ENCODE results near the gene MLIP. TPM values are rescaled to one million over a fixed set of nuclear protein-coding genes. Genes with fewer than 3 reads are reported as not detected.
"Not testable (repeated sequence)": the region's sequence is repeated elsewhere in the genome, so short reads cannot be mapped to it uniquely, and the experiment has no call there.

MLIP gene
- total and polyA plus RNA-seq, 4 experiments from 2014 or later: not detected

GRCh38 chr6:54244430-54244829, 133.2 kb downstream of the MLIP start:
- Histone ChIP-seq H3K36me3 (ENCODE audit: insufficient read depth, low read length) (no peaks in the 10 kb centered on the region), H3K4me3 (ENCODE audit: low read length in 2 of 2) (no peak overlapping the region), H3K9me3 (ENCODE audit: control insufficient read depth in 1 of 2, low read length in 2 of 2) (no peaks in the 10 kb centered on the region), H3K4me1 (ENCODE audit: insufficient read depth, low read length) (no peaks in the 10 kb centered on the region), H3K27ac (ENCODE audit: low read depth, low read length) (no peak overlapping the region), H3K27me3 (ENCODE audit: insufficient read depth, low read length) (no peaks in the 10 kb centered on the region)
- no peaks in the 10 kb centered on the region for H3K27me3 Mint-ChIP-seq
- no peak overlapping the region for H3K27ac Mint-ChIP-seq
- H3K4me3 Mint-ChIP-seq: no peak overlapping the region
- no peaks in the 10 kb centered on the region for H3K36me3 Mint-ChIP-seq
- ChIA-PET CTCF (ENCODE audit: partially characterized antibody) (no interaction called here), POLR2A (ENCODE audit: partially characterized antibody) (no interaction called here)
- H3K9me3 Mint-ChIP-seq: no peaks in the 10 kb centered on the region
- DNase-seq: no peak
- intact Hi-C loops (cut with micrococcal nuclease): no loop called here
- no peaks in the 10 kb centered on the region for H3K4me1 Mint-ChIP-seq

- intact Hi-C loops (cut with micrococcal nuclease): no loop called here
- no peak overlapping the region for H3K4me3 Mint-ChIP-seq
- H3K27ac Mint-ChIP-seq: no peak overlapping the region
- H3K27ac ChIP-seq (ENCODE audit: low read depth, low read length): no peak overlapping the region
- no peaks in the 10 kb centered on the region for H3K36me3 ChIP-seq (ENCODE audit: insufficient read depth, low read length)
- no peaks in the 10 kb centered on the region for H3K4me1 Mint-ChIP-seq
- no peaks in the 10 kb centered on the region for H3K27me3 Mint-ChIP-seq
- no peaks in the 10 kb centered on the region for H3K27me3 ChIP-seq (ENCODE audit: insufficient read depth, low read length)
- H3K4me1 ChIP-seq (ENCODE audit: insufficient read depth, low read length): no peaks in the 10 kb centered on the region
- H3K4me3 ChIP-seq (ENCODE audit: low read length in 2 of 2): no peak overlapping the region
- CTCF ChIA-PET (ENCODE audit: partially characterized antibody): no interaction called here
- no peak for DNase-seq
- no peaks in the 10 kb centered on the region for H3K9me3 ChIP-seq (ENCODE audit: control insufficient read depth in 1 of 2, low read length in 2 of 2)
- H3K9me3 Mint-ChIP-seq: no peaks in the 10 kb centered on the region
- POLR2A ChIA-PET (ENCODE audit: partially characterized antibody): no interaction called here
- no peaks in the 10 kb centered on the region for H3K36me3 Mint-ChIP-seq
Observed at GRCh38 chr6:54245265-54245664, 134.0 kb downstream of the MLIP start.

DNA sequence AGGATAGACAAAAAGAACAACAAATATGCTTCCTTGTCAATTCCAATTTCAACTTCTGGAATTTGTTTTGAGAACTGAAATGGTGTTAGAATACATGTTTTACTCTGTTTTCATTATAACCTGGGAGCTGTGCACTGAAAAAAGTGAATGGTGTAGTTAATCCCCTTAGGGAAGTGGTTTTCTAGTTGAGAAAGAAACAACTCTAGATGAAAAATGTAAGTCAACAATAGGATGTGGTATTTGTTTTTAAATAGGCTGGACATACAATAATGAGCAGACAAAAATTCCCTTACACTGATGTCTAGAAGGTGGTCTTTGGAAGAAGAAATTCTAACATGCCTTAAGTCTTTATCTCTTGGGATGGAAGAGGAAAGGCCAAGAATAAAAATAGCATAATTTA, 137.1 kb downstream of the MLIP start:
- Histone ChIP-seq H3K4me3 (ENCODE audit: low read length in 2 of 2) (no peak overlapping the region), H3K4me1 (ENCODE audit: insufficient read depth, low read length) (no peaks in the 10 kb centered on the region), H3K36me3 (ENCODE audit: insufficient read depth, low read length) (no peaks in the 10 kb centered on the region), H3K27me3 (ENCODE audit: insufficient read depth, low read length) (no peaks in the 10 kb centered on the region), H3K9me3 (ENCODE audit: control insufficient read depth in 1 of 2, low read length in 2 of 2) (no peaks in the 10 kb centered on the region), H3K27ac (ENCODE audit: low read depth, low read length) (no peak overlapping the region)
- CTCF ChIA-PET (ENCODE audit: partially characterized antibody): no interaction called here
- Mint-ChIP-seq H3K36me3 (no peaks in the 10 kb centered on the region), H3K27ac (no peak overlapping the region), H3K4me1 (no peaks in the 10 kb centered on the region), H3K9me3 (peaks cover 0 to 2% (median 0%) of the 10 kb centered on the region in 8 donors), H3K27me3 (no peaks in the 10 kb centered on the region), H3K4me3 (no peak overlapping the region)
- DNase-seq: no peak
- intact Hi-C loops (cut with micrococcal nuclease): no loop called here
- POLR2A ChIA-PET (ENCODE audit: partially characterized antibody): no interaction called here

DNA sequence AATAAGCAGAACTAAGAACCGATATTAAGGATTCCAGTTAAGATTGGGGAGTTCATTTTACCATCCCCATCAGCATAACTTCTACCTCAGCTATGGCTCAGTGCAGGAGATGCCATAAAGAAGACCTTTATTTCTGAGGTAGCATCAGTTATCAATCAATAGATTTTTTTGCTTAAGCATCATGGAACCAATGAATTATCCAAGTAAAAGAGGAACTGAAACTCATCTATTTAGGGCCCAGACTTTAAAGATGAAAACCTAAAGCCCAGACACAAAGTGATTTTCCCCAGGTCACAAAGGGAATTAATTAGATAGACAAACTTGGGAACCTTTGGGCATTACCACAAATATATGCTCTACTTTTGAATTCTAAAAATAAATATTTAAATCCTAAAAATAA, 137.8 kb downstream of the MLIP start:
- DNase-seq: no peak
- H3K27ac ChIP-seq (ENCODE audit: low read depth, low read length): no peak overlapping the region
- H3K27me3 ChIP-seq (ENCODE audit: insufficient read depth, low read length): no peaks in the 10 kb centered on the region
- ChIA-PET CTCF (ENCODE audit: partially characterized antibody) (no interaction called here), POLR2A (ENCODE audit: partially characterized antibody) (no interaction called here)
- intact Hi-C loops (cut with micrococcal nuclease): no loop called here
- no peaks in the 10 kb centered on the region for H3K4me1 ChIP-seq (ENCODE audit: insufficient read depth, low read length)
- H3K4me3 ChIP-seq (ENCODE audit: low read length in 2 of 2): no peak overlapping the region
- no peaks in the 10 kb centered on the region for H3K36me3 Mint-ChIP-seq
- no peaks in the 10 kb centered on the region for H3K4me1 Mint-ChIP-seq
- no peaks in the 10 kb centered on the region for H3K27me3 Mint-ChIP-seq
- H3K36me3 ChIP-seq (ENCODE audit: insufficient read depth, low read length): no peaks in the 10 kb centered on the region
- no peak overlapping the region for H3K27ac Mint-ChIP-seq
- peaks cover 0 to 2% (median 0%) of the 10 kb centered on the region in 8 donors for H3K9me3 Mint-ChIP-seq
- H3K9me3 ChIP-seq (ENCODE audit: control insufficient read depth in 1 of 2, low read length in 2 of 2): no peaks in the 10 kb centered on the region
- no peak overlapping the region for H3K4me3 Mint-ChIP-seq

GRCh38 chr6:54249812-54250211, 138.6 kb downstream of the MLIP start:
- H3K27ac ChIP-seq (ENCODE audit: low read depth, low read length); POLR2A ChIA-PET (ENCODE audit: partially characterized antibody); H3K27ac Mint-ChIP-seq; CTCF ChIA-PET (ENCODE audit: partially characterized antibody); H3K36me3 Mint-ChIP-seq; H3K9me3 Mint-ChIP-seq; H3K27me3 ChIP-seq (ENCODE audit: insufficient read depth, low read length); DNase-seq; H3K4me1 ChIP-seq (ENCODE audit: insufficient read depth, low read length); H3K4me1 Mint-ChIP-seq; H3K9me3 ChIP-seq (ENCODE audit: control insufficient read depth in 1 of 2, low read length in 2 of 2); H3K4me3 Mint-ChIP-seq; H3K27me3 Mint-ChIP-seq; H3K4me3 ChIP-seq (ENCODE audit: low read length in 2 of 2); H3K36me3 ChIP-seq (ENCODE audit: insufficient read depth, low read length); intact Hi-C loops (cut with micrococcal nuclease): not testable (repeated sequence)

- Mint-ChIP-seq H3K27me3 (no peaks in the 10 kb centered on the region), H3K4me3 (no peak overlapping the region), H3K27ac (no peak overlapping the region), H3K4me1 (no peaks in the 10 kb centered on the region), H3K9me3 (peaks cover 0 to 4% (median 0%) of the 10 kb centered on the region in 8 donors), H3K36me3 (no peaks in the 10 kb centered on the region)
- Histone ChIP-seq H3K36me3 (ENCODE audit: insufficient read depth, low read length) (no peaks in the 10 kb centered on the region), H3K27me3 (ENCODE audit: insufficient read depth, low read length) (no peaks in the 10 kb centered on the region), H3K9me3 (ENCODE audit: control insufficient read depth in 1 of 2, low read length in 2 of 2) (no peaks in the 10 kb centered on the region), H3K4me1 (ENCODE audit: insufficient read depth, low read length) (no peaks in the 10 kb centered on the region), H3K27ac (ENCODE audit: low read depth, low read length) (no peak overlapping the region), H3K4me3 (ENCODE audit: low read length in 2 of 2) (no peak overlapping the region)
- POLR2A ChIA-PET (ENCODE audit: partially characterized antibody): no interaction called here
- CTCF ChIA-PET (ENCODE audit: partially characterized antibody): no interaction called here
- DNase-seq: no peak
- intact Hi-C loops (cut with micrococcal nuclease): no loop called here
Observed at GRCh38 chr6:54252496-54252895, 141.3 kb downstream of the MLIP start.

DNA sequence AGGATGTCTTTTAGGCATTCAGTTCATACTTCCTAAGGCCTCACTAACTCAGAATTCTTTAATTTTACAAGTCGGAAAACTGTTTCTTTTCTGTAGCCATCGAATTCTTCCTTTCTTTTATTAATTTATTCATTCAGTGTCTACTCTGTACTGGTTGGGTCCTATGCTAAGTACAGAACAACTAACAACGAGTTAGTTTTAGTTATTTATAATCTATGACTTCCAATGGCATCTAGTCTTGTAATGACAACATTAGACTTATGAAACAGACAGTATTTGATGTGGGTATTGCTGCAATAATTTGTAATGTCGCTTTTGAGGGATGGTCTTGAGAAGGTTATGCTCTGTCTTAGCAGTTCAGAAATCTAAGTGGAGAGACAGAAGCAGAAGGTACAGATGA, 141.7 kb downstream of the MLIP start:
- Mint-ChIP-seq H3K4me1 (no peaks in the 10 kb centered on the region), H3K27me3 (no peaks in the 10 kb centered on the region), H3K36me3 (no peaks in the 10 kb centered on the region), H3K9me3 (peaks cover 0 to 4% (median 0%) of the 10 kb centered on the region in 8 donors), H3K4me3 (no peak overlapping the region), H3K27ac (no peak overlapping the region)
- DNase-seq: no peak
- Histone ChIP-seq H3K27me3 (ENCODE audit: insufficient read depth, low read length) (no peaks in the 10 kb centered on the region), H3K4me3 (ENCODE audit: low read length in 2 of 2) (no peak overlapping the region), H3K4me1 (ENCODE audit: insufficient read depth, low read length) (no peaks in the 10 kb centered on the region), H3K36me3 (ENCODE audit: insufficient read depth, low read length) (no peaks in the 10 kb centered on the region), H3K9me3 (ENCODE audit: control insufficient read depth in 1 of 2, low read length in 2 of 2) (no peaks in the 10 kb centered on the region), H3K27ac (ENCODE audit: low read depth, low read length) (no peak overlapping the region)
- POLR2A ChIA-PET (ENCODE audit: partially characterized antibody): no interaction called here
- intact Hi-C loops (cut with micrococcal nuclease): no loop called here
- CTCF ChIA-PET (ENCODE audit: partially characterized antibody): no interaction called here

DNA sequence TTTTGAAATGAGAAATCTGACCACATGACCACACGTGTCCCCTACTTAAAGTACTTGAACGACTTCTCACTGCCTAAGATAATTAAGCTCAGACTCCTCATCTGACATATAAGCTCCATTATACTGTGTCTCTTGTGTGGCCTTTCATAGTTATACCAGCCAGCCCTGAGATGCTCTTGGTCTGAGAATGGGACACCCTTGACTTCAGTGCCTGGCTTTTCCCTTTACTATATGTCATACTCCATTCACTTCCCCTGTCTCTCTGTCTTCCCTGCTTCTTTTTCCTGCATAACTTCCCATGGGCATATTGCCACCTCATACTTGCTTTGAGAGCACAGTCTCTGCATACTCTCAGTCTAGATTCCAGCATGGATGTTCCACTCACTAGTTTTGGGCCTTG, 143.6 kb downstream of the MLIP start:
- Histone ChIP-seq H3K4me3 (ENCODE audit: low read length in 2 of 2) (no peak overlapping the region), H3K27me3 (ENCODE audit: insufficient read depth, low read length) (no peaks in the 10 kb centered on the region), H3K27ac (ENCODE audit: low read depth, low read length) (no peak overlapping the region), H3K4me1 (ENCODE audit: insufficient read depth, low read length) (no peaks in the 10 kb centered on the region), H3K9me3 (ENCODE audit: control insufficient read depth in 1 of 2, low read length in 2 of 2) (no peaks in the 10 kb centered on the region), H3K36me3 (ENCODE audit: insufficient read depth, low read length) (no peaks in the 10 kb centered on the region)
- CTCF ChIA-PET (ENCODE audit: partially characterized antibody): no interaction called here
- H3K27ac Mint-ChIP-seq: peak overlapping the region in 1 of 7 donors; percentile 59
- H3K27me3 Mint-ChIP-seq: no peaks in the 10 kb centered on the region
- intact Hi-C loops (cut with micrococcal nuclease): no loop called here
- no peaks in the 10 kb centered on the region for H3K36me3 Mint-ChIP-seq
- H3K9me3 Mint-ChIP-seq: peaks cover 0 to 4% (median 0%) of the 10 kb centered on the region in 8 donors
- POLR2A ChIA-PET (ENCODE audit: partially characterized antibody): no interaction called here
- H3K4me3 Mint-ChIP-seq: no peak overlapping the region
- DNase-seq: no peak
- H3K4me1 Mint-ChIP-seq: no peaks in the 10 kb centered on the region

Measured in CD4-positive, alpha-beta memory T cell (primary cell).